SK-N-SH treated with all-trans-retinoic acid at 6 μM for 48 hours (cell line): ENCODE results near the gene ZDHHC11B.

Source experiments
- ATAC-seq: fragments of 200-7000 bp; cut with Tn5 transposase; 3 replicates; pipeline ENCODE4 v1.9.1; 2020; ENCODE audit warnings: mild to moderate bottlenecking, moderate library complexity
- ARNTL ChIP-seq: fragments of 450-650 bp; formaldehyde crosslinking; IDR thresholded peaks from 2 replicates; pipeline ENCODE4 v1.5.0; 2020; ENCODE audit warnings: low read depth, mild to moderate bottlenecking, moderate library complexity, borderline replicate concordance
- BACH2 ChIP-seq: fragments of 250-450 bp; sonication (Bioruptor Pico); IDR thresholded peaks from 2 replicates; pipeline ENCODE4 v1.9.0; 2021; ENCODE audit warnings: mild to moderate bottlenecking, borderline replicate concordance
- CSDC2 ChIP-seq: fragments of 250-450 bp; sonication (Bioruptor Pico); IDR thresholded peaks from 2 replicates; pipeline ENCODE4 v1.5.0; 2020; ENCODE audit warnings: mild to moderate bottlenecking, moderate library complexity
- ESRRG ChIP-seq: fragments of 250-450 bp; sonication (Bioruptor Pico); IDR thresholded peaks from 2 replicates; pipeline ENCODE4 v1.6.1; 2021; ENCODE audit warnings: mild to moderate bottlenecking
- GLIS3 ChIP-seq: fragments of 250-450 bp; sonication (Bioruptor Pico); IDR thresholded peaks from 2 replicates; pipeline ENCODE4 v1.5.0; 2020; ENCODE audit warnings: mild to moderate bottlenecking, moderate library complexity
- OSR1 ChIP-seq: fragments of 250-450 bp; sonication (Bioruptor Pico); IDR thresholded peaks from 2 replicates; pipeline ENCODE4 v1.8.0; 2022; ENCODE audit warnings: moderate library complexity, mild to moderate bottlenecking, inconsistent platforms
- PPARA ChIP-seq: fragments of 250-450 bp; sonication (Bioruptor Pico); IDR thresholded peaks from 2 replicates; pipeline ENCODE4 v1.5.0; 2020; ENCODE audit warnings: mild to moderate bottlenecking, borderline replicate concordance
- RARB ChIP-seq: fragments of 250-450 bp; sonication (Bioruptor Pico); IDR thresholded peaks from 2 replicates; pipeline ENCODE4 v1.8.0; 2021; ENCODE audit warnings: mild to moderate bottlenecking, moderate library complexity
- TCF4 ChIP-seq: fragments of 250-450 bp; sonication (Bioruptor Pico); IDR thresholded peaks from 2 replicates; pipeline ENCODE4 v1.8.0; 2021; ENCODE audit warnings: mild to moderate bottlenecking, moderate library complexity, borderline replicate concordance
- TOX ChIP-seq: fragments of 250-450 bp; sonication (Bioruptor Pico); IDR thresholded peaks from 2 replicates; pipeline ENCODE4 v1.8.0; 2021; ENCODE audit warnings: mild to moderate bottlenecking, moderate library complexity, borderline replicate concordance
- ZC3H10 ChIP-seq: fragments of 250-450 bp; sonication (Bioruptor Pico); IDR thresholded peaks from 2 replicates; pipeline ENCODE4 v1.5.1; 2021; ENCODE audit warnings: mild to moderate bottlenecking, moderate library complexity
- ZFP3 ChIP-seq: fragments of 250-450 bp; sonication (Bioruptor Pico); IDR thresholded peaks from 2 replicates; pipeline ENCODE4 v1.5.0; 2020; ENCODE audit warnings: mild to moderate bottlenecking, moderate library complexity
- ZFP30 ChIP-seq: fragments of 450-650 bp; formaldehyde crosslinking; IDR thresholded peaks from 2 replicates; pipeline ENCODE4 v1.5.0; 2022; ENCODE audit warnings: mild to moderate bottlenecking, moderate library complexity
- ZNF565 ChIP-seq: fragments of 450-650 bp; formaldehyde crosslinking; conservative IDR thresholded peaks from 2 replicates; pipeline ENCODE4 v1.5.0; 2020; ENCODE audit warnings: low read depth, mild to moderate bottlenecking, moderate library complexity
- ZNF70 ChIP-seq: fragments of 450-650 bp; formaldehyde crosslinking; IDR thresholded peaks from 2 replicates; pipeline ENCODE4 v1.5.0; 2020; ENCODE audit warnings: mild to moderate bottlenecking, moderate library complexity
- ZNF8 ChIP-seq: fragments of 450-650 bp; formaldehyde crosslinking; IDR thresholded peaks from 2 replicates; pipeline ENCODE4 v1.5.0; 2020; ENCODE audit warnings: mild to moderate bottlenecking, moderate library complexity
- TF ChIP-seq, protein P1 (sequence below): fragments of 250-450 bp; sonication (Bioruptor Pico); IDR thresholded peaks from 2 replicates; pipeline ENCODE4 v1.5.0; 2020; ENCODE audit warnings: mild to moderate bottlenecking, moderate library complexity
- TF ChIP-seq, protein P2 (sequence below): fragments of 250-450 bp; sonication (Bioruptor Pico); IDR thresholded peaks from 2 replicates; pipeline ENCODE4 v1.5.1; 2020; ENCODE audit warnings: low read depth, mild to moderate bottlenecking, moderate library complexity
- TF ChIP-seq, protein P3 (sequence below): fragments of 250-450 bp; sonication (Bioruptor Pico); IDR thresholded peaks from 2 replicates; pipeline ENCODE4 v1.5.1; 2021; ENCODE audit warnings: mild to moderate bottlenecking, moderate library complexity
- TF ChIP-seq, protein P4 (sequence below): fragments of 250-450 bp; sonication (Bioruptor Pico); IDR thresholded peaks from 2 replicates; pipeline ENCODE4 v1.8.0; 2020; ENCODE audit warnings: mild to moderate bottlenecking, moderate library complexity, borderline replicate concordance

ZDHHC11B gene

DNA sequence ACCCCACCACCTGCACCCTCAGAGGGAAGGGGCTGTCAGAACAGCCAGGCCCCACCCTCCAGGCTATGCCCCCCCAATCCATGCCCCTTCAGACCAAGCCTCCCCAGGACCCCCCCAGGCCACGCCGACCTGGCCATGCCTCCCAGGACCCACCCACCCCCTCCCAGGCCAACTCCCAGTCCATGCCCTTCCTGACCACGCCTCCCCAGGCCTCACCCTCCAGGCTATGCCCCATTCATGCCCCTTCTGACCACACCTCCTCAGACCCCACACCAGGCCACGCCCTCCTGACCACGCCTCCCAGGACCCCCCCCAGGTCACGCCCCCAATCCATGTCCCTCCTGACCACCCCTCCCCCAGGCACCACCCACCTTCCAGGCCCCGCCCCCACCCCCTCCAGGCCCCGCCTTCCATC is 119.0 kb downstream of the ZDHHC11B start:
- TF ChIP-seq ZC3H10 (CRISPR knock-in tag) (no peak), ZFP30 (no peak), ARNTL (CRISPR knock-in tag) (no peak), TOX (CRISPR knock-in tag) (no peak)
- TF ChIP-seq, all 23 proteins: peak for 0
- no peak for ATAC-seq

DNA sequence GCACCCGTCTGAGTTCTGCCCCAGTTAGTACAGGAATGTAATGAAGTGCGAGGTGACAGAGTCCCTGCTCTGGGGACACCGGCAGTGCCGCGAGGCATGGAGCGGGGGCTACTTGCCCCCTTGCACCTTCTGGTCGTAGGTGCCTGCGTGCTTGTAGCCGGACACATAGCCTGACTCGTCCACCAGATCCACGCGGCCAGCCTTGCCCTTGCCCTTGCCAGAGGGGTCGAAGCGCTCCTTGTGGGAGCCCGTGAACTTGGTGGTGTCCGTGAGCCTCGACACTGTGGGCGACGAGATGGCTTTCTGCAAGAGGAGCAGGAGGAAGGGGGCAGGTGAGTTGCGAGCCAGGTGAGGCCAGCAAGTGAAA is 119.6 kb downstream of the ZDHHC11B start:
- ATAC-seq, result no peak
- TF ChIP-seq, protein P1, sequence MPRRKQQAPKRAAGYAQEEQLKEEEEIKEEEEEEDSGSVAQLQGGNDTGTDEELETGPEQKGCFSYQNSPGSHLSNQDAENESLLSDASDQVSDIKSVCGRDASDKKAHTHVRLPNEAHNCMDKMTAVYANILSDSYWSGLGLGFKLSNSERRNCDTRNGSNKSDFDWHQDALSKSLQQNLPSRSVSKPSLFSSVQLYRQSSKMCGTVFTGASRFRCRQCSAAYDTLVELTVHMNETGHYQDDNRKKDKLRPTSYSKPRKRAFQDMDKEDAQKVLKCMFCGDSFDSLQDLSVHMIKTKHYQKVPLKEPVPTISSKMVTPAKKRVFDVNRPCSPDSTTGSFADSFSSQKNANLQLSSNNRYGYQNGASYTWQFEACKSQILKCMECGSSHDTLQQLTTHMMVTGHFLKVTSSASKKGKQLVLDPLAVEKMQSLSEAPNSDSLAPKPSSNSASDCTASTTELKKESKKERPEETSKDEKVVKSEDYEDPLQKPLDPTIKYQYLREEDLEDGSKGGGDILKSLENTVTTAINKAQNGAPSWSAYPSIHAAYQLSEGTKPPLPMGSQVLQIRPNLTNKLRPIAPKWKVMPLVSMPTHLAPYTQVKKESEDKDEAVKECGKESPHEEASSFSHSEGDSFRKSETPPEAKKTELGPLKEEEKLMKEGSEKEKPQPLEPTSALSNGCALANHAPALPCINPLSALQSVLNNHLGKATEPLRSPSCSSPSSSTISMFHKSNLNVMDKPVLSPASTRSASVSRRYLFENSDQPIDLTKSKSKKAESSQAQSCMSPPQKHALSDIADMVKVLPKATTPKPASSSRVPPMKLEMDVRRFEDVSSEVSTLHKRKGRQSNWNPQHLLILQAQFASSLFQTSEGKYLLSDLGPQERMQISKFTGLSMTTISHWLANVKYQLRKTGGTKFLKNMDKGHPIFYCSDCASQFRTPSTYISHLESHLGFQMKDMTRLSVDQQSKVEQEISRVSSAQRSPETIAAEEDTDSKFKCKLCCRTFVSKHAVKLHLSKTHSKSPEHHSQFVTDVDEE (CRISPR knock-in tag), result no peak
- no peak for TF ChIP-seq ZNF8 (CRISPR knock-in tag)
- TF ChIP-seq ZNF565 (CRISPR knock-in tag), result no peak
- TF ChIP-seq TCF4 (CRISPR knock-in tag), result no peak
- no peak for TF ChIP-seq RARB (CRISPR knock-in tag)
- TF ChIP-seq ZFP3 (CRISPR knock-in tag), result no peak
- TF ChIP-seq PPARA (CRISPR knock-in tag), result no peak
- no peak for TF ChIP-seq OSR1 (CRISPR knock-in tag)

DNA sequence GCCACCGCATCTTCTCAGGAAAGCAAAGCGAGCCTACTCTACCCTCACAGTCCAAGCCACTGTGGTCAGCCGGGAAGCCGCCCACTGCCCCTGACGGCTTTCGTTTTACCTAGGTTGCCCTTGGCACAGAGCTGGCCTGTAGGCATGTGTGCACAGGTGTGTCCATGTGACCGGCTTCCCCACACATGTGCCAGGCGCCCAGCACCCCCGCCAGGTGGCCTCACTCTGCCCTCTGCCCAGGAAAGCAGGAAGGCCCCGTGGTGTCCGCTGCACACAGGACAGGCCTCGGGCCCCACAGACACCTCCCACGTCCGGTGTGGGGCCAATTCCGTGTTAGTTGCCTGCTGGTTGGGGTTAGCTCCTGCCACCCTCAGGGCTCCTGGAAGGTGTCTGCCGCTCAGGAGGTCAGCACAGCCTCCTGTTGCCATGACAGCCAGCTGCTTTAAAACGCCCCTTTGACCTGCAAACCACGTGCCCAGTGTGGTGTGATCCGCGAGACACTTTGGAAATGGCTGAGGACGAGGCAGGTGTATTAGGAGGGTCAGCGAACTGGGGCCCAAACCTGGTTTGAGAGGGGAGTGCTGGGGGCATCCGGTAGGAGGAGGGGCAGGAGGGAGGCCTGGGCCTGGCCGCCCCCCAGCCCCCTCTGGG is 120.1 kb downstream of the ZDHHC11B start:
- ATAC-seq, result no peak
- TF ChIP-seq CSDC2 (CRISPR knock-in tag) (no peak), ZNF70 (no peak), ZNF565 (CRISPR knock-in tag) (no peak), TOX (CRISPR knock-in tag) (no peak)

DNA sequence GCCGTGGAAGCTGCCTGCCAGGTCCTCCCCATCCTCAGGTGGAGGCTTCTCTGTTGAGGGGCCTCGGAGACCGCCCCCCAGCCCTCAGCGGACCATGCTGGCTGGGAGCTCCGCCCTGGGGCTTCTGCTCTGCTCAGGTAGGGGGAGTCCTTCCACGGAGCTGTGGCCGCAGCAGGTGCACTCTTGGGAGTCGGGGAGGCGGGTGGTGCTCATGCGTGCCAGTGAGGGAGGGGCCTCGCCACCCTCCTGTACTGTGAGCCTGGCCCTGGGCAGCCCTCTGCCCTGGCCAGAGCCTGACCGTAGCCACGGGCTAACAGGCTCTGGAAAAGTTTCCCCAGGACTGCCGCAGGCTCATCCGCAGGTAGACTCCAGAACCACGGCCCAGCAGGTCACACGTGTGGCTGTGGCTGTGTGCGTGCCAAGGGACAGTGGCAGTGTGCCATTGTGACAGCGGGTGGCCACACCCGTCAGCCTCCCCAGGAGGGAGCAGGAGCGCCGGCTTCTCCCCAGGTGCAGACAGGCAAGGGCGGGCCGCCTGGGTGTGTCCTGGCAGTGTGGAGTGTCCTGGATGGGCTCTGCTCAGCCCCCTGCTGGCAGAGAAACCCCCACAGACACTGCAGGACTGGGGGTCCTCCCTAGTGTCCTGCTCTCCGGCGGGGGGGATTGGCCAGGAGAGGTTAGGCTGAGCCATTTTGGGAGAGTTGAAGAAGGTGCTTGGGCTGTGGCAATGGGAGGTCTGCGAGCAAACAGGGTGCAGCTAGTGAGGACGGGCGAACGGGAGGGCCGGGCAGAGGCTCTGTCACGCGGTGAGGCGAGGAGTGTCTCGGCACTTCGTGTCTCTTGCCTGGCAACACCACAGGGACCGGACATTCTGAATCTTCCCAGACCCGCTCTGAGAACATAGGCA is 120.8 kb downstream of the ZDHHC11B start:
- no peak for ATAC-seq
- TF ChIP-seq TOX (CRISPR knock-in tag) (no peak), TCF4 (CRISPR knock-in tag) (no peak), GLIS3 (CRISPR knock-in tag) (no peak), PPARA (CRISPR knock-in tag) (no peak), BACH2 (CRISPR knock-in tag) (no peak), ZFP30 (no peak), OSR1 (CRISPR knock-in tag) (no peak), RARB (CRISPR knock-in tag) (no peak), ZNF565 (CRISPR knock-in tag) (no peak), ESRRG (CRISPR knock-in tag) (no peak), CSDC2 (CRISPR knock-in tag) (no peak)
- TF ChIP-seq, protein P2, sequence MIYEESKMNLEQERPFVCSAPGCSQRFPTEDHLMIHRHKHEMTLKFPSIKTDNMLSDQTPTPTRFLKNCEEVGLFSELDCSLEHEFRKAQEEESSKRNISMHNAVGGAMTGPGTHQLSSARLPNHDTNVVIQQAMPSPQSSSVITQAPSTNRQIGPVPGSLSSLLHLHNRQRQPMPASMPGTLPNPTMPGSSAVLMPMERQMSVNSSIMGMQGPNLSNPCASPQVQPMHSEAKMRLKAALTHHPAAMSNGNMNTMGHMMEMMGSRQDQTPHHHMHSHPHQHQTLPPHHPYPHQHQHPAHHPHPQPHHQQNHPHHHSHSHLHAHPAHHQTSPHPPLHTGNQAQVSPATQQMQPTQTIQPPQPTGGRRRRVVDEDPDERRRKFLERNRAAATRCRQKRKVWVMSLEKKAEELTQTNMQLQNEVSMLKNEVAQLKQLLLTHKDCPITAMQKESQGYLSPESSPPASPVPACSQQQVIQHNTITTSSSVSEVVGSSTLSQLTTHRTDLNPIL, result no peak
- TF ChIP-seq, protein P1 (CRISPR knock-in tag), result no peak
- TF ChIP-seq, protein P3, sequence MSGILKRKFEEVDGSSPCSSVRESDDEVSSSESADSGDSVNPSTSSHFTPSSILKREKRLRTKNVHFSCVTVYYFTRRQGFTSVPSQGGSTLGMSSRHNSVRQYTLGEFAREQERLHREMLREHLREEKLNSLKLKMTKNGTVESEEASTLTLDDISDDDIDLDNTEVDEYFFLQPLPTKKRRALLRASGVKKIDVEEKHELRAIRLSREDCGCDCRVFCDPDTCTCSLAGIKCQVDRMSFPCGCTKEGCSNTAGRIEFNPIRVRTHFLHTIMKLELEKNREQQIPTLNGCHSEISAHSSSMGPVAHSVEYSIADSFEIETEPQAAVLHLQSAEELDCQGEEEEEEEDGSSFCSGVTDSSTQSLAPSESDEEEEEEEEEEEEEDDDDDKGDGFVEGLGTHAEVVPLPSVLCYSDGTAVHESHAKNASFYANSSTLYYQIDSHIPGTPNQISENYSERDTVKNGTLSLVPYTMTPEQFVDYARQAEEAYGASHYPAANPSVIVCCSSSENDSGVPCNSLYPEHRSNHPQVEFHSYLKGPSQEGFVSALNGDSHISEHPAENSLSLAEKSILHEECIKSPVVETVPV (CRISPR knock-in tag), result no peak
- TF ChIP-seq, protein P4, sequence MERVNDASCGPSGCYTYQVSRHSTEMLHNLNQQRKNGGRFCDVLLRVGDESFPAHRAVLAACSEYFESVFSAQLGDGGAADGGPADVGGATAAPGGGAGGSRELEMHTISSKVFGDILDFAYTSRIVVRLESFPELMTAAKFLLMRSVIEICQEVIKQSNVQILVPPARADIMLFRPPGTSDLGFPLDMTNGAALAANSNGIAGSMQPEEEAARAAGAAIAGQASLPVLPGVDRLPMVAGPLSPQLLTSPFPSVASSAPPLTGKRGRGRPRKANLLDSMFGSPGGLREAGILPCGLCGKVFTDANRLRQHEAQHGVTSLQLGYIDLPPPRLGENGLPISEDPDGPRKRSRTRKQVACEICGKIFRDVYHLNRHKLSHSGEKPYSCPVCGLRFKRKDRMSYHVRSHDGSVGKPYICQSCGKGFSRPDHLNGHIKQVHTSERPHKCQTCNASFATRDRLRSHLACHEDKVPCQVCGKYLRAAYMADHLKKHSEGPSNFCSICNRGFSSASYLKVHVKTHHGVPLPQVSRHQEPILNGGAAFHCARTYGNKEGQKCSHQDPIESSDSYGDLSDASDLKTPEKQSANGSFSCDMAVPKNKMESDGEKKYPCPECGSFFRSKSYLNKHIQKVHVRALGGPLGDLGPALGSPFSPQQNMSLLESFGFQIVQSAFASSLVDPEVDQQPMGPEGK (CRISPR knock-in tag), result no peak
